T-helper 17 cell (primary cell): ENCODE measurements around the gene PAQR5. TPM values are rescaled to one million over a fixed set of nuclear protein-coding genes. Genes with fewer than 3 reads are reported as not detected.

Experiments
- ATAC-seq: fragments of 150-1000 bp; cut with Tn5 transposase; 2 replicates; pipeline ENCODE4 v1.10.0; 2021; ENCODE audit warnings: mild to moderate bottlenecking, moderate library complexity
- DNase-seq, 3 donors: peaks; one replicate each; pipeline versions ENCODE4 v3.0.0 to v3.0.0-alpha.2; 2020 to 2021
- H3K9me3 ChIP-seq: one replicate; pipeline ENCODE4 v1.7.0; 2013; ENCODE audit warnings: low read length, mild to moderate bottlenecking; ENCODE audit not compliant: control insufficient read depth, poor library complexity, severe bottlenecking
- H3K27ac Mint-ChIP-seq: one replicate; pipeline ENCODE4 v1.8.0; 2022; ENCODE audit warnings: mild to moderate bottlenecking, moderate library complexity, mixed read lengths
- H3K27me3 Mint-ChIP-seq: one replicate; pipeline ENCODE4 v1.8.0; 2022; ENCODE audit warnings: mixed read lengths
- H3K36me3 Mint-ChIP-seq: one replicate; pipeline ENCODE4 v1.8.0; 2022; ENCODE audit warnings: low read depth, mixed read lengths
- H3K4me1 Mint-ChIP-seq: one replicate; pipeline ENCODE4 v1.8.0; 2022; ENCODE audit warnings: mild to moderate bottlenecking, mixed read lengths
- H3K4me3 Mint-ChIP-seq: one replicate; pipeline ENCODE4 v1.8.0; 2022; ENCODE audit warnings: mild to moderate bottlenecking, moderate library complexity, mixed read lengths
- total RNA-seq, 4 donors: library from RNA in 2 of 4; stranded (reverse) in 2 of 4; gene quantifications; one replicate each; pipeline ENCODE4 v1.2.3 and lab custom pipeline; 2022 to 2026

Gene PAQR5
- total RNA-seq, 2 donors from 2014 or later: not detected

- Mint-ChIP-seq H3K4me1 (peaks cover 36% of the 10 kb centered on the region), H3K4me3 (peak within 1 kb of the TSS; percentile 99), H3K36me3 (peaks cover 8% of the 10 kb centered on the region), H3K27ac (peak within 1 kb of the TSS; percentile 99), H3K27me3 (no peaks in the 10 kb centered on the region)
- peak; percentile 89 to 95 (median 93) for DNase-seq
- peaks cover 6% of the 10 kb centered on the region for H3K9me3 ChIP-seq
- ATAC-seq: peak; percentile 85
These were observed 154.2 kb downstream of the PAQR5 start, which contains the start of gene RPLP1 for GRCh38 chr15:69452692-69453521. Gene RPLP1, plus strand, starts transcription at chr15:69452818. Its CDS starts 131 bp downstream, at chr15:69452949.

- H3K27ac Mint-ChIP-seq: peak overlapping the region; percentile 99
- no peak for ATAC-seq
- H3K36me3 Mint-ChIP-seq: peaks cover 8% of the 10 kb centered on the region
- DNase-seq: no peak
- H3K4me1 Mint-ChIP-seq: peaks cover 36% of the 10 kb centered on the region
- H3K4me3 Mint-ChIP-seq: peak overlapping the region; percentile 99
- H3K9me3 ChIP-seq: peaks cover 6% of the 10 kb centered on the region
- no peaks in the 10 kb centered on the region for H3K27me3 Mint-ChIP-seq
These were observed 156.2 kb downstream of the PAQR5 start for GRCh38 chr15:69454953-69455352.

- H3K27me3 Mint-ChIP-seq: no peaks in the 10 kb centered on the region
- H3K27ac Mint-ChIP-seq: peak overlapping the region; percentile 99
- ATAC-seq (no peak), DNase-seq (no peak)
- peaks cover 6% of the 10 kb centered on the region for H3K9me3 ChIP-seq
- H3K4me1 Mint-ChIP-seq: peaks cover 39% of the 10 kb centered on the region
- H3K4me3 Mint-ChIP-seq: peak overlapping the region; percentile 57
- peaks cover 8% of the 10 kb centered on the region for H3K36me3 Mint-ChIP-seq
These were observed 157.8 kb downstream of the PAQR5 start for GRCh38 chr15:69456208-69457166.

Other genes starting within 250 kb of the PAQR5 start
- 1 to 10 TPM; 5.6 to 6.1 TPM for gene GLCE, start 138.3 kb upstream of the PAQR5 start, total RNA-seq
- 1 to 10 TPM; 1.6 to 4.3 TPM for gene KIF23, start 115.4 kb downstream of the PAQR5 start, total RNA-seq
- gene RPLP1, start 153.9 kb downstream of the PAQR5 start, total RNA-seq: 1,000 to 10,000 TPM; 2,488 to 2,685 TPM